PFSK-1 (cell line): ENCODE data around the gene BEND5.

Experiments
- FOXP2 ChIP-seq: optimal IDR thresholded peaks from 2 replicates; pipeline ENCODE3; 2011; ENCODE audit warnings: borderline replicate concordance, control low read depth, inconsistent platforms; ENCODE audit not compliant: insufficient read depth; ENCODE audit errors: extremely low read length, extremely low read depth
- POLR2AphosphoS5 ChIP-seq: IDR thresholded peaks from 2 replicates; pipeline ENCODE4 v1.6.1; 2012; ENCODE audit warnings: low read depth, mild to moderate bottlenecking, control low read depth, low read length, moderate library complexity
- SIN3A ChIP-seq: IDR thresholded peaks from 2 replicates; pipeline ENCODE4 v1.6.1; 2012; ENCODE audit warnings: mild to moderate bottlenecking, low read length, moderate library complexity, borderline replicate concordance; ENCODE audit not compliant: insufficient read depth
- TAF1 ChIP-seq: IDR thresholded peaks from 2 replicates; pipeline ENCODE4 v1.6.1; 2012; ENCODE audit warnings: low read length, control low read depth, borderline replicate concordance; ENCODE audit not compliant: insufficient read depth
- TF ChIP-seq, protein P1 (sequence below), 2 experiments: IDR thresholded peaks; 2 replicates each; pipeline versions ENCODE4 v1.6.1 to v1.8.0; 2011 to 2012; ENCODE audit warnings: low read depth in 2 of 2, low read length in 2 of 2, control low read depth in 1 of 2, inconsistent platforms in 1 of 2, mild to moderate bottlenecking in 1 of 2, moderate library complexity in 1 of 2; ENCODE audit not compliant: insufficient read depth in 1 of 2

BEND5 gene

DNA sequence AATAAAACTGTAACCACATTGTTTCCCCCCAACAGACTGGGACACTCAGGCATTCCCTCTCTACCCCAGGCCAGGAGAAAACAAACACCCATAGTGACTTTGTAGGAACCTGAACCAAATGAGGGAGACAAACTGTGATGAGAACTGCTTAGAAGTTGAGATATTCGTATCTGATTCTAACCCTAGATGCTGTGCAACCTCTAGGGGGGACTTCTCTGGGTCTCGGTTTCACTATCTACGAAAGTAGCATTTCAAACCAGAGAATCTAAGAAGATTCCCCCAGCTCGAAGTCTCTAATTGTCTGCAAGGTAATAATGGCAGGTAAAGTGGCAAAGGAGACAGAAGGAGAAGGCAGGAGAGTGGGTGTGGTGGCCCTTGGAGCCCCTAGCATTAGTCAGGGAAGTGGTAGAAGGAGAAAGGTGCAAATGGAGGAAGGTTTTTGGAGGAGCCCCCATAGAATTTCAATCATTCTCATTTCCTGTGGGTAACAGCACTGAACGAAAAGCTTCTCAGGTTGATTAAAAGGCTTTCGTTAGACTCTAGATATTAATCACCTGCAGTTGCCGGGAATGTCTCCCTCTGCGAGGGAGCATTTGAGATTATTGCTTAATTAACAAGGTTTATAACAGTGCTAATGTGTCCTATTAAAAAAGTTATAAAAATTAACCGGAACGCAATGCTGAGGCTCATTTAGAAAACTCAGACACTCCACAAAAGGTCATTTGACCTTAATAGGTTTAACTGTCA is 46.4 kb downstream of the BEND5 start:
- TF ChIP-seq POLR2AphosphoS5 (no peak), FOXP2 (no peak), SIN3A (no peak), TAF1 (no peak)
- TF ChIP-seq, protein P1, sequence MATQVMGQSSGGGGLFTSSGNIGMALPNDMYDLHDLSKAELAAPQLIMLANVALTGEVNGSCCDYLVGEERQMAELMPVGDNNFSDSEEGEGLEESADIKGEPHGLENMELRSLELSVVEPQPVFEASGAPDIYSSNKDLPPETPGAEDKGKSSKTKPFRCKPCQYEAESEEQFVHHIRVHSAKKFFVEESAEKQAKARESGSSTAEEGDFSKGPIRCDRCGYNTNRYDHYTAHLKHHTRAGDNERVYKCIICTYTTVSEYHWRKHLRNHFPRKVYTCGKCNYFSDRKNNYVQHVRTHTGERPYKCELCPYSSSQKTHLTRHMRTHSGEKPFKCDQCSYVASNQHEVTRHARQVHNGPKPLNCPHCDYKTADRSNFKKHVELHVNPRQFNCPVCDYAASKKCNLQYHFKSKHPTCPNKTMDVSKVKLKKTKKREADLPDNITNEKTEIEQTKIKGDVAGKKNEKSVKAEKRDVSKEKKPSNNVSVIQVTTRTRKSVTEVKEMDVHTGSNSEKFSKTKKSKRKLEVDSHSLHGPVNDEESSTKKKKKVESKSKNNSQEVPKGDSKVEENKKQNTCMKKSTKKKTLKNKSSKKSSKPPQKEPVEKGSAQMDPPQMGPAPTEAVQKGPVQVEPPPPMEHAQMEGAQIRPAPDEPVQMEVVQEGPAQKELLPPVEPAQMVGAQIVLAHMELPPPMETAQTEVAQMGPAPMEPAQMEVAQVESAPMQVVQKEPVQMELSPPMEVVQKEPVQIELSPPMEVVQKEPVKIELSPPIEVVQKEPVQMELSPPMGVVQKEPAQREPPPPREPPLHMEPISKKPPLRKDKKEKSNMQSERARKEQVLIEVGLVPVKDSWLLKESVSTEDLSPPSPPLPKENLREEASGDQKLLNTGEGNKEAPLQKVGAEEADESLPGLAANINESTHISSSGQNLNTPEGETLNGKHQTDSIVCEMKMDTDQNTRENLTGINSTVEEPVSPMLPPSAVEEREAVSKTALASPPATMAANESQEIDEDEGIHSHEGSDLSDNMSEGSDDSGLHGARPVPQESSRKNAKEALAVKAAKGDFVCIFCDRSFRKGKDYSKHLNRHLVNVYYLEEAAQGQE (IDR thresholded peaks at IDR 0.05; ENCODE audit: insufficient read depth in 1 of 2, low read depth in 2 of 2, low read length in 2 of 2) = no peak

GRCh38 chr1:48728584-48728983 is 48.1 kb downstream of the BEND5 start:
- TF ChIP-seq, protein P1 (IDR thresholded peaks at IDR 0.05; ENCODE audit: insufficient read depth in 1 of 2, low read depth in 2 of 2, low read length in 2 of 2) = no peak
- TF ChIP-seq SIN3A (no peak), TAF1 (no peak), POLR2AphosphoS5 (no peak), FOXP2 (no peak)

DNA sequence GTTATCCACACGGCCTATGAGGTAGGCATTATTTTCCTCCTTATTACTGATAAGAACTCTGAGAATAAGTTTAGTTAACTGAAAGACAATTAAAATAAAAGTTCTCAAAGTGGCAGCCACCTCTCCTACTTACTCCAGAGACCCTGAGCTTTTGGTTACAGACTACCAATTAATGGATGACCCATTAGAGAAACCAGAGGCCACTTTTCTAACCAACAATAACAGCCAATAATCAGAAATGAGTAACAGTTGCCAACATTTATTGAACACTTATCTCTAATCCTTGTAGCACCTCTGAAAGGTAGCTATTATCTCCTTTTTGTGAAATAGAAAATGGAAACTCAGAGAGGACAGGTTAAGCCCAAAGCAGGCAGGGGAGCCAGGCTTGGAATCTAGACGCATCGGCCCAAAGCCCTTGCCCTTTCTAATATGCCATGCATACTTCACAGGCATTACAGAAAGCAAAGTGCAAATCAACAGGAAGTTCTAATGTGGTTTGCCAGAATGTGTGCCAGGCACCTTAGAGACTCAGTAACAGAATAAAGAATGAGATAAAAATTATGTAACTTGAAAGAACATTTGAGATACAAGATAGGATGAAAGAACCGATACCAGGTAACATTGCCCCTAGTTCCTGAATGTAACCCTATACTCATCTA is 50.0 kb downstream of the BEND5 start:
- TF ChIP-seq POLR2AphosphoS5 (no peak), SIN3A (no peak), FOXP2 (no peak)
- TF ChIP-seq, protein P1 (IDR thresholded peaks at IDR 0.05; ENCODE audit: insufficient read depth in 1 of 2, low read depth in 2 of 2, low read length in 2 of 2) = no peak

DNA sequence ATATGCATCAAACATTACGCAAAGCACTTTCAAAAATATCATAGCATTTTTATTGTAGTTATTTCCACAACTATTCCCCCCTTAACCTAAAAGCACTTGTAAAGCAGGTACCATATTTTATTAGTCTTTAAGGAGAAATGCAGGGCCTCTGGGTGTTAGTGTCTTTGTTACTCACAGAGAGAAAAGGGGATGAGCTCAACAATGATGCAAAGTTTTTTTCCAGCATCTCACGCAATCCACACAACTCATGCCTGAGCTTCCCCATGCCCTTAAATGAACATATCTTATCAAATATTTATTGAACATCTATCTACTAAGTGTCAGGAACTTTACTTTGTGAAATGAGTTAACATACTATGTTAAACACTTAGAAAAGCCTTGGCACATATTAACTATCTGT is 50.6 kb downstream of the BEND5 start:
- TF ChIP-seq TAF1 (no peak), POLR2AphosphoS5 (no peak), SIN3A (no peak), FOXP2 (no peak)
- TF ChIP-seq, protein P1 (IDR thresholded peaks at IDR 0.05; ENCODE audit: insufficient read depth in 1 of 2, low read depth in 2 of 2, low read length in 2 of 2) = no peak

DNA sequence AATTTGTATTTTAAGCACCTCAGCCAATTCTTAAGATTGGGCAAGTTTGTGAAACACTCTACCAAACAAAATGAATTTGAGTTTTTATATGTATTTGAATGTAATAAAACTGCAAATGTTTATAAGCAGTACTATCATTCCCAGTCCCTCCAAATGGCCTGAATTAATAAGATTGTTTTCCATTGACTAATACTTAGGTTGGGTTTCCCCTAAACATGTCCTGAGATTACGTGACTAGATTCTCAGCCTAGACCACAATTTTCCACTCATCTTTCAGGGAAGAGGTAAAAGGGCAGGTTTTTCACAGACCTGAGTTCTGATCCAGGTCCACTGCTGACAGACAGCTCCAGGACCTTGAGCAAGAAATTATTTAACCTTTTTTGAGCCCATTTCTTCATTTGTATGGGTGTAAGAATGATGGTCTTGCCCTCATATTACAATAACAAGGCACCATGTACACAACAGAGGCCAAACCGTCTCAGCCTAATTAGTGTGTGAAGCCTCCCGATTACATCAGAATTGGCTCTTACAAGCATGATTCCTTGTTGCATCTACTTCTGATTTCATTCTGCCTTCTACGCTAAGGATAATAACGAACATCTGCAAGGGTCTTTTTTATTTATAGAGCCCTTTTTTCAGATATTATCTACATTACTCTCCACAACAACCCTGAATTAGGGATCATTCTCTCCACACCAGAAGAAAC is 51.2 kb downstream of the BEND5 start:
- TF ChIP-seq POLR2AphosphoS5 = no peak
- no peak for TF ChIP-seq SIN3A
- TF ChIP-seq TAF1 = no peak
- TF ChIP-seq FOXP2 = no peak
- TF ChIP-seq, protein P1 (IDR thresholded peaks at IDR 0.05; ENCODE audit: insufficient read depth in 1 of 2, low read depth in 2 of 2, low read length in 2 of 2) = no peak
